ENCODE data around the gene CDK5RAP1. TPM values are rescaled to one million over a fixed set of nuclear protein-coding genes. Genes with fewer than 3 reads are reported as not detected.

The CDK5RAP1 gene
- total RNA-seq, 1 experiment from 2014 or later: 53.4 TPM

DNA sequence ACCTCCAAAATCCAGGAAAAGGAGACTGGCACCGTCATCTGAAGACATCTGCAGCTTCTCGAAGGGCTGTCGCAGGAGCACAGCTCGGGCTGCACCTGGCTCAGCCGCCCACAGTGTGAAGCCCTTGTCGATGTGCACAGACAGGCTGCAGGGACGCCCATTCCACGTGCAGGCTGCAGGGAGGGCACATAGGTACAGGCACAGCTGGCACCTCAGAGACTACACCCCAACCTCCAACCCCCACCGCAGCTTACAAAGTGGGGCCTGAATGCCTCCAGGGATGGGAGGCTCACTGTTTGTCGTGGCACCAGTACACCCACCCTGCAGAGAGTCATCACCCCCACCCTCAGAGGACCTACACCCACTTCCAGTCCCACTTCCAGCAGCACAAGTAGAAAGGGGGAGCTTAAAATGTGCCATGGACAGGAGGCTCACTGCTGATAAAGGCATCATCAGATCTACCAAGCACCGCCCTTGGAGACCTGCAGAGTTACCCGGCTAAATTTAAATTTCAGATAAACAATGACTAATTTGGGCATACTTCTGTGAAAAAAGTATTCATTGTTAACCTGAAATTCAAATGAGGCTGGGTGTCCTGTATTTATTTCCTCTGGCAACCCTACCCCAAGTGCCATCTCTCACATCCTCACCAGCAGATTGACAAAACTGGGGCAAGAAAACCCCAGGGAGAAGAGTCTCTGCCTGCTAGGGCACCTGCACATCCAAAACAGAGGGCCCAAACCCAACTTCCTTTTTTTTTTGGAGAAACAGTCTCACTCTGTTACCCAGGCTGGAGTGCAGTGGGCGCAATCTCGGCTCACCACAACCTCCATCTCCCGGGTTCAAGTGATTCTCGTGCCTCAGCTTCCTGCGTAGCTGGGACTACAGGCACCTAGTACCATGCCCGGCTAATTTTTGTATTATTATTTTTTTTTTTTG, 7.7 kb upstream of the CDK5RAP1 start:
- no peak overlapping the region for H3K27ac ChIP-seq (ENCODE audit: low read length)
- H3K4me3 ChIP-seq (ENCODE audit: low read length): no peak overlapping the region
- CTCF ChIA-PET: no interaction called here
- no peaks in the 10 kb centered on the region for H3F3A ChIP-seq (ENCODE audit: low read length, unreplicated experiment)
- H3K4me2 ChIP-seq (ENCODE audit: low read length): no peak overlapping the region
- no peak for DNase-seq
- no TSS peak for BruUV-seq (replicated peaks)
- no peaks in the 10 kb centered on the region for H3K27me3 ChIP-seq (ENCODE audit: low read length)
- H3K36me3 ChIP-seq (ENCODE audit: low read depth, low read length): peaks cover 5% of the 10 kb centered on the region; the same call in 1 of the 2 replicates
- H3K4me1 ChIP-seq (ENCODE audit: insufficient read depth, low read length): no peaks in the 10 kb centered on the region
- H3K79me2 ChIP-seq (ENCODE audit: low read length): no peaks in the 10 kb centered on the region
- no peaks in the 10 kb centered on the region for H3K9me3 ChIP-seq (ENCODE audit: low read length)
- H2AFZ ChIP-seq (ENCODE audit: low read length): no peak overlapping the region
- intact Hi-C loops (cut with micrococcal nuclease): no loop called here
- TF ChIP-seq EZH2phosphoT487 (IDR thresholded peaks at IDR 0.05; ENCODE audit: borderline replicate concordance, low read length): no peak
- TF ChIP-seq, protein P1, sequence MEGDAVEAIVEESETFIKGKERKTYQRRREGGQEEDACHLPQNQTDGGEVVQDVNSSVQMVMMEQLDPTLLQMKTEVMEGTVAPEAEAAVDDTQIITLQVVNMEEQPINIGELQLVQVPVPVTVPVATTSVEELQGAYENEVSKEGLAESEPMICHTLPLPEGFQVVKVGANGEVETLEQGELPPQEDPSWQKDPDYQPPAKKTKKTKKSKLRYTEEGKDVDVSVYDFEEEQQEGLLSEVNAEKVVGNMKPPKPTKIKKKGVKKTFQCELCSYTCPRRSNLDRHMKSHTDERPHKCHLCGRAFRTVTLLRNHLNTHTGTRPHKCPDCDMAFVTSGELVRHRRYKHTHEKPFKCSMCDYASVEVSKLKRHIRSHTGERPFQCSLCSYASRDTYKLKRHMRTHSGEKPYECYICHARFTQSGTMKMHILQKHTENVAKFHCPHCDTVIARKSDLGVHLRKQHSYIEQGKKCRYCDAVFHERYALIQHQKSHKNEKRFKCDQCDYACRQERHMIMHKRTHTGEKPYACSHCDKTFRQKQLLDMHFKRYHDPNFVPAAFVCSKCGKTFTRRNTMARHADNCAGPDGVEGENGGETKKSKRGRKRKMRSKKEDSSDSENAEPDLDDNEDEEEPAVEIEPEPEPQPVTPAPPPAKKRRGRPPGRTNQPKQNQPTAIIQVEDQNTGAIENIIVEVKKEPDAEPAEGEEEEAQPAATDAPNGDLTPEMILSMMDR (conservative IDR thresholded peaks at IDR 0.05; ENCODE audit: low read depth, low read length): no peak
- TF ChIP-seq EZH2 (IDR thresholded peaks at IDR 0.05; ENCODE audit: low read length, unreplicated experiment): no peak
- POLR2A ChIA-PET (ENCODE audit: unreplicated experiment): no interaction called here
- no peaks in the 10 kb centered on the region for H3K9me2 ChIP-seq (replicated peaks; ENCODE audit: low read length)
- H3K9ac ChIP-seq (ENCODE audit: low read length): no peak overlapping the region
- no peaks in the 10 kb centered on the region for H4K20me1 ChIP-seq (ENCODE audit: low read length)
- ATAC-seq: peak; percentile 54

DNA sequence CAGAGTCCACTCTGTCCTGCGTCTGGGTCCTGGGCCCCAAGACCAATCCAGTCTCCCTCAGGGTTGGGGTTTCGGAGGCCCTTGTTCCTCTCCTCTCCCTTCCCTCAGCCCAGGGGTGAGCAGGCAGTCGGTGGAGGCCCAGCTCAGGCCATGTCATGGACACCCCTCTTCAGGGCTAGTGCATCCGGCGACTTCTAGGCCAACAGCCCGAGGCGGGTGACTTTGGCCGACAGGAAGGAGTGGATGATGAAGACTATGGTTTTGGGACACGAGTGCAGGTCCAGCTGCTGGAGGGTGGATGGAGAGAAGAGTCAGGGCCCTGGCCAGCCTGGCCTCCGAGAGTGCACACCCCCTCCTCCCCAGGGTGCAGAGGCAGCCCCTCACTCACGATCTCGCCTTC, 7.0 kb upstream of the CDK5RAP1 start:
- peaks cover 5% of the 10 kb centered on the region; the same call in 1 of the 2 replicates for H3K36me3 ChIP-seq (ENCODE audit: low read depth, low read length)
- DNase-seq: no peak
- intact Hi-C loops (cut with micrococcal nuclease): no loop called here
- no peak for ATAC-seq
- ChIA-PET CTCF (no interaction called here), POLR2A (ENCODE audit: unreplicated experiment) (no interaction called here)
- H3K27me3 ChIP-seq (ENCODE audit: low read length): no peaks in the 10 kb centered on the region
- H3K4me2 ChIP-seq (ENCODE audit: low read length): no peak overlapping the region
- no peak overlapping the region for H3K9ac ChIP-seq (ENCODE audit: low read length)
- H3K9me3 ChIP-seq (ENCODE audit: low read length): no peaks in the 10 kb centered on the region
- H3K4me1 ChIP-seq (ENCODE audit: insufficient read depth, low read length): no peaks in the 10 kb centered on the region
- H3K9me2 ChIP-seq (replicated peaks; ENCODE audit: low read length): no peaks in the 10 kb centered on the region
- no peak overlapping the region for H3K27ac ChIP-seq (ENCODE audit: low read length)
- BruUV-seq (replicated peaks): no TSS peak
- H2AFZ ChIP-seq (ENCODE audit: low read length): no peak overlapping the region
- H3F3A ChIP-seq (ENCODE audit: low read length, unreplicated experiment): no peaks in the 10 kb centered on the region
- no peaks in the 10 kb centered on the region for H4K20me1 ChIP-seq (ENCODE audit: low read length)
- no peak for TF ChIP-seq EZH2phosphoT487 (IDR thresholded peaks at IDR 0.05; ENCODE audit: borderline replicate concordance, low read length)
- TF ChIP-seq, protein P1 (conservative IDR thresholded peaks at IDR 0.05; ENCODE audit: low read depth, low read length): no peak
- TF ChIP-seq EZH2 (IDR thresholded peaks at IDR 0.05; ENCODE audit: low read length, unreplicated experiment): no peak
- no peaks in the 10 kb centered on the region for H3K79me2 ChIP-seq (ENCODE audit: low read length)
- H3K4me3 ChIP-seq (ENCODE audit: low read length): no peak overlapping the region

DNA sequence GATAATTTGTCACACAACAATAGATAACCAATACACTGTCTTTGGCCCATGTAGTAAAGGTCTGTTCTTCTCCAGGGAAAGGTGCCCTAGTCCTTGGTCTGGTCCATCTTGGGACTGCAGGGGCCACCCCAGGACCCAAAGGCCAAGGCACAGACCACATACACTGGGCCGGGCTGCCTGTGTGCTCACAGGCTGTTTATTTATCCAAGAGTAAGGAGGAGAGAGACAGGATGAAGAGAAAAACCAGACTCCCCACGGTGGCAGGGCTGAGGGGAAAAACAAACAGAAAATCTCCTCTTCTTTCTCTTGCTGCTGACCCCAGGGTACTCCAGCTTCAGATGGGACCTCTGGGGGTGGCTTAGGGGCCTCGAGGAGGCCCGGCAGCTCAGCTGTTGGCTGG, 6.5 kb upstream of the CDK5RAP1 start:
- Histone ChIP-seq H3K27me3 (ENCODE audit: low read length) (no peaks in the 10 kb centered on the region), H2AFZ (ENCODE audit: low read length) (no peak overlapping the region), H3K4me3 (ENCODE audit: low read length) (no peak overlapping the region), H3K9me3 (ENCODE audit: low read length) (no peaks in the 10 kb centered on the region), H3K4me2 (ENCODE audit: low read length) (no peak overlapping the region), H3K27ac (ENCODE audit: low read length) (no peak overlapping the region), H4K20me1 (ENCODE audit: low read length) (no peaks in the 10 kb centered on the region), H3F3A (ENCODE audit: low read length, unreplicated experiment) (no peaks in the 10 kb centered on the region), H3K9ac (ENCODE audit: low read length) (no peak overlapping the region), H3K79me2 (ENCODE audit: low read length) (no peaks in the 10 kb centered on the region), H3K9me2 (replicated peaks; ENCODE audit: low read length) (no peaks in the 10 kb centered on the region), H3K36me3 (ENCODE audit: low read depth, low read length) (peaks cover 5% of the 10 kb centered on the region; the same call in 1 of the 2 replicates), H3K4me1 (ENCODE audit: insufficient read depth, low read length) (no peaks in the 10 kb centered on the region)
- ChIA-PET CTCF (no interaction called here), POLR2A (ENCODE audit: unreplicated experiment) (no interaction called here)
- BruUV-seq (replicated peaks): no TSS peak
- TF ChIP-seq, protein P1 (conservative IDR thresholded peaks at IDR 0.05; ENCODE audit: low read depth, low read length): no peak
- DNase-seq: no peak
- no peak for ATAC-seq
- intact Hi-C loops (cut with micrococcal nuclease): no loop called here

Data from PC-3 (cell line).